OCI-LY3 (cell line): ENCODE data around the gene PRRG3.

Experiments used
- EZH2phosphoT487 ChIP-seq: fragments of 200-600 bp; shearing (Covaris generic); IDR thresholded peaks from 2 replicates; pipeline ENCODE4 v1.6.1; 2018; ENCODE audit warnings: antibody characterized with exemption, mixed run types, low read depth
- TF ChIP-seq, protein P1 (sequence below): fragments of 200-600, 300-600 bp; sonication (generic); IDR thresholded peaks from 2 replicates; pipeline ENCODE4 v1.5.1; 2014; ENCODE audit warnings: antibody characterized with exemption, low read length, low read depth

DNA sequence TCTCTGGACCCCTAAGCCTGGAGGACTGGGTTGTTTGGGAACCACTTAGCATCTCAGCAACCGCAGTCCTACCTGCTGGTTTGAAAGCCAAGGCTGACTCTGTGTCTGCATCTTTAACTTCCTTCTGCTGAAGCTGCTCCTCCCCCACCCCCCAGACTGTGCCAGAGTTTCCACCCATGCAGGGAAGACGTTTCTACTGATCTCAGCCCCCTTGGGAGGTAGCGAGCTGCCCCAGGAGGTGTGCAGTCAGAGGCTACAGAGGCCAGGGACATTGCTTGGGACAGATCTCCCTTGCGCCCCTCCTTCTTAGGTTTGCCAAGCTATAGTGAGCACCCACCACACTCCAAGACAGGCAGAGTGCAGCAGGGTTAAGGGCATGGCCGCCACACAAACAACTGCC, 15.9 kb downstream of the PRRG3 start:
- TF ChIP-seq, protein P1, sequence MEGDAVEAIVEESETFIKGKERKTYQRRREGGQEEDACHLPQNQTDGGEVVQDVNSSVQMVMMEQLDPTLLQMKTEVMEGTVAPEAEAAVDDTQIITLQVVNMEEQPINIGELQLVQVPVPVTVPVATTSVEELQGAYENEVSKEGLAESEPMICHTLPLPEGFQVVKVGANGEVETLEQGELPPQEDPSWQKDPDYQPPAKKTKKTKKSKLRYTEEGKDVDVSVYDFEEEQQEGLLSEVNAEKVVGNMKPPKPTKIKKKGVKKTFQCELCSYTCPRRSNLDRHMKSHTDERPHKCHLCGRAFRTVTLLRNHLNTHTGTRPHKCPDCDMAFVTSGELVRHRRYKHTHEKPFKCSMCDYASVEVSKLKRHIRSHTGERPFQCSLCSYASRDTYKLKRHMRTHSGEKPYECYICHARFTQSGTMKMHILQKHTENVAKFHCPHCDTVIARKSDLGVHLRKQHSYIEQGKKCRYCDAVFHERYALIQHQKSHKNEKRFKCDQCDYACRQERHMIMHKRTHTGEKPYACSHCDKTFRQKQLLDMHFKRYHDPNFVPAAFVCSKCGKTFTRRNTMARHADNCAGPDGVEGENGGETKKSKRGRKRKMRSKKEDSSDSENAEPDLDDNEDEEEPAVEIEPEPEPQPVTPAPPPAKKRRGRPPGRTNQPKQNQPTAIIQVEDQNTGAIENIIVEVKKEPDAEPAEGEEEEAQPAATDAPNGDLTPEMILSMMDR = no peak
- no peak for TF ChIP-seq EZH2phosphoT487
